ENCODE data around the gene RASAL2. TPM values are rescaled to one million over a fixed set of nuclear protein-coding genes. Genes with fewer than 3 reads are reported as not detected.
"Not testable (repeated sequence)": the region's sequence is repeated elsewhere in the genome, so short reads cannot be mapped to it uniquely, and the experiment has no call there.

The RASAL2 gene
- total and polyA plus RNA-seq, 5 donors: 6.9 to 34.3 (median 28.4) TPM

DNA sequence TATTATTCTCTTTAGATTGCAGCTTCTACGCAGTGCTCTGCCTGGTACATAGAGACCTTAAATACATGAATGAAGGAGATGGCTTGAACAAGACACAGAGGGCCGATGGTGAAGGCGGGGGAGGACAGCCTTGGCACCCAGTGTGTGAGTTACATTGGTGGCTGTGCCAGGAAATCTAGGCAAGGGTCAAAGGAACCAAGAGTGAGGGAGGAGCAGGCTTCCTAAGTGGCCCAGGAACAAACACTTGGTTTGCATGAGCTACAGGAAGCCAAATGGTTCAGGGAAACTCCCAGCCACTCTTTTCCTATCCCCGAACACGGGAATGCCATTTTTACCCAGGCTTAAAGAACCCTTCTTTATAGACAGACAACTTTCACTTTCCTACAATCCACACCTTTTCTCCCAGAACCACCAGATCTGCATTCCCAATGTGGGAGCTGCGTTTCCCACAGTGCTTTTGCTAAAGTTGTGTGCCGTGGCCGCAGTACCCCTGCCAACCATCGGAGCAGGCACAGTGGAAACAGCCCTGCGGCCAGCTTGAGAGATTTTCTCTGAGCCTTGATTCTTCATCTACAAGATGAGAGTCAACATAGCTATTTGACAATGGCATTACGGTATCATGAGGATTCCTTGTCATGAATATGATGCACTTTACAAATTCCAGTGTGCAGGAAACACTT is 406.3 kb downstream of the RASAL2 start:
- no peak overlapping the region for H3K4me3 ChIP-seq (ENCODE audit: low read length)
- ATAC-seq: no peak
- no peak overlapping the region for H3K27ac ChIP-seq (ENCODE audit: low read length)
- no peak for DNase-seq
- no peaks in the 10 kb centered on the region for H3K4me1 ChIP-seq (ENCODE audit: control insufficient read depth, insufficient read depth, low read length)
- intact Hi-C loops (cut with DNase I): loop anchor here in 2 of 4 donors (5.0 to 10.0 kb wide), 2 partner anchors 185 to 188 kb away; no protein-coding TSS in a partner anchor
- WGBS: 84% methylated on average over 11 of the region's 11 CpGs
- H3K27me3 ChIP-seq (ENCODE audit: control insufficient read depth, insufficient read depth): no peaks in the 10 kb centered on the region
- no peaks in the 10 kb centered on the region for H3K9me3 ChIP-seq (ENCODE audit: control insufficient read depth, low read length)

DNA sequence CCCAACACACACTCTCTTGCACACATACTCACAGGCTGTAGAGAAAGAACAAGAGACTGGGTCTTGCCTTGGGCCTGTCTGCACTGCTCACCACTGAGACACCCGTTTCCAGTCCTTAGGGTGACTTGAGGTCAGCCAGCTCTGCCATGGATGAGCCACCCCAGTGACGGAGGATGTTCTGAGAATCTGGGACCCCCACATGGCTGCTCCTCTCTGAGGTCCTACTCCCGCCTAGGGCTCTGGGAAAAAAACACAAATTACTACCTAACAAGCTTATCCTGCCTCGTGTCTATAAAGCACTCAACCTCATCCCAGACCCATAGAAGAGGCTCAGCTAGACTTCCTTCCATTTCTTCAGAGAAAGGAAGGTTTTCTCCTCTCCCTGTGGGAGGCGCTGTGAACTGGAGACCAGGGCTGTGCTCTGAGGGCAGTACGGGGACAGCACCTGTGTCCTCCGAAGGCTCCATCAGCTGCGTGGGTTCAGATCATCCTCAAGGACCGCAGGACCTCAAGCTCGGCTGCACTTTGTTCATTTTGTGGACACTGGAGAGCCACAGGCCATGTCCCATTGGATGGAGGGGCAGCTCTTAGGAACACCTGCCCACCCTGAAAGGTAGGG is 407.1 kb downstream of the RASAL2 start:
- Histone ChIP-seq H3K9me3 (ENCODE audit: control insufficient read depth, low read length) (no peaks in the 10 kb centered on the region), H3K4me1 (ENCODE audit: control insufficient read depth, insufficient read depth, low read length) (no peaks in the 10 kb centered on the region), H3K27me3 (ENCODE audit: control insufficient read depth, insufficient read depth) (no peaks in the 10 kb centered on the region), H3K27ac (ENCODE audit: low read length) (no peak overlapping the region), H3K4me3 (ENCODE audit: low read length) (no peak overlapping the region)
- ATAC-seq (peak in 1 of 2 donors; percentile 8), DNase-seq (no peak)
- intact Hi-C loops (cut with DNase I): loop anchor here in 2 of 4 donors (5.0 to 10.0 kb wide), 2 partner anchors 186 to 189 kb away; no protein-coding TSS in a partner anchor
- 90% methylated on average over 10 of the region's 10 CpGs for WGBS

DNA sequence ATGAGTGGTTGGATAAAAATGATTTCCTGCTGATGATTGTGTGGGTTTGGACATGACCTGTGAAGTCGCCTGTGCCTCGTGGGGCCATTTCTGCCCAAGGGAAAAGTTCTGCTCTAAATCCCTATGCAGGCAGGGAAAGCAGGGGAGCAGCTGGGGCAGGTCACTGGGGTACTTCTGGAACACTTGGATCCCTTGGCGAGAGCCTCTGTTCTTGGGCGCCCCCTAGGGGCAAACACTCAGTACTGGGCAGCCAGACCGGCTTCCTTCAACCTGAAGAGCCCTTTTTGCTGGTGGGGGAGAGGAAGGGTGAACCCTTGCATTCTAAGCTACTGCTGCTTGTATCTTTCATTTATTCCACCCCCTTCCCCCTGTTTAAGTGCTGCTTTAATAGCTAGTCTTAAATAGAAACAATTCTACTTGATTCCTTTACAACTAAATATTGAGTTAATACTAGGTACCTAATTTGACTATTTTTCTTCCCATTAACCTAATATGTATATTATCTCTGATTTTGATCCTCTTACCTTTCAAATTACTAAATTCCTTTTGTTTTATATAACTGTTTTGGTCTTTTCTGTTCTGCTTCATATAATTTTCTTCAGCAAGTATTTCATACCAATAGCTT is 407.9 kb downstream of the RASAL2 start:
- peak; percentile 71 to 86 (median 85) for DNase-seq
- WGBS: 33% methylated on average over 5 of the region's 5 CpGs
- no peak overlapping the region for H3K4me3 ChIP-seq (ENCODE audit: low read length)
- intact Hi-C loops (cut with DNase I): loop anchor here in 2 of 4 donors (5.0 to 10.0 kb wide), 2 partner anchors 187 to 190 kb away; no protein-coding TSS in a partner anchor
- H3K27ac ChIP-seq (ENCODE audit: low read length): no peak overlapping the region
- no peaks in the 10 kb centered on the region for H3K9me3 ChIP-seq (ENCODE audit: control insufficient read depth, low read length)
- H3K4me1 ChIP-seq (ENCODE audit: control insufficient read depth, insufficient read depth, low read length): no peaks in the 10 kb centered on the region
- H3K27me3 ChIP-seq (ENCODE audit: control insufficient read depth, insufficient read depth): no peaks in the 10 kb centered on the region
- ATAC-seq: peak; percentile 56 to 79

DNA sequence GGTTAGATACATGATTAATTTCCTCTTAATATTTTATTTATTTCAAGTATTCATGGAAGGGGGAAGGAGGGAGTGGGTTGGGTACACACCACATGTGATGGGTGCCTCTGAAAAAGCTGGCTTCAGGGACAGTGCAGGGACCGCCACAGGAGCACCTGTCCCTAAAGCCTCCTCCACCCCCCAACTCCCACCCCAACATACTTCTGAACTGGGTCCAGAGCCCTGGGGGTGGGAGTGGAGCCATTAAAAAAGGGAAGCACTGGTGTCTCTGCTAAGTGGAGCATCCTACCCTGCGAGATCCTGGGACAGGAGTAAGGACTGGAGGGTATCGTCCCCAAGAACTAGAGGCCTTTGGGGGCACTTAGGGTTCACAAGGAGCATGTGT is 408.4 kb downstream of the RASAL2 start:
- WGBS: 90% methylated on average over 3 of the region's 3 CpGs
- no peaks in the 10 kb centered on the region for H3K27me3 ChIP-seq (ENCODE audit: control insufficient read depth, insufficient read depth)
- no peak for ATAC-seq
- DNase-seq: no peak
- H3K4me1 ChIP-seq (ENCODE audit: control insufficient read depth, insufficient read depth, low read length): no peaks in the 10 kb centered on the region
- intact Hi-C loops (cut with DNase I): loop anchor here in 2 of 4 donors (5.0 to 10.0 kb wide), 2 partner anchors 188 to 190 kb away; no protein-coding TSS in a partner anchor
- H3K9me3 ChIP-seq (ENCODE audit: control insufficient read depth, low read length): no peaks in the 10 kb centered on the region
- no peak overlapping the region for H3K4me3 ChIP-seq (ENCODE audit: low read length)
- H3K27ac ChIP-seq (ENCODE audit: low read length): no peak overlapping the region

DNA sequence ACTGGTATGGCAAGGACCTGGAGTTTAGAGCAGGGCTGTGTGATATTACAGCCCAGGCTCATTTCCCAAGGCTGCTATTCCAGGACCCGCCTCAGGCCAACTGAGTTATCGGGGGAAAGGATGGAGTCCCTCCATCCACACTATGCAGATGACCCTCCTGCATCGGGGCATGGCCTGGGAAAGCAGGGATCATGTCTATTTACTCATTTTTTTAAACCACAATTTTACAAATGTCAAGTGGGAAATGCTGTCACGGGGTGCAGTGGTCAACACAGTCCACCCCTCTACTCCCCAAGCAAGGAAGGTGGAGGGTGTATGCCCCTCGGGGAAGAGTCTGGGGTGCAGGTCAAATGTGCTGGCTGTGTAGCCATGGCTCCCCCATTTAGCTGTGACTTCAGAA is 409.0 kb downstream of the RASAL2 start:
- H3K4me1 ChIP-seq (ENCODE audit: control insufficient read depth, insufficient read depth, low read length): no peaks in the 10 kb centered on the region
- intact Hi-C loops (cut with DNase I): loop anchor here in 2 of 4 donors (5.0 to 10.0 kb wide), 2 partner anchors 188 to 191 kb away; no protein-coding TSS in a partner anchor
- WGBS: 88% methylated on average over 5 of the region's 5 CpGs
- H3K4me3 ChIP-seq (ENCODE audit: low read length): no peak overlapping the region
- H3K9me3 ChIP-seq (ENCODE audit: control insufficient read depth, low read length): no peaks in the 10 kb centered on the region
- H3K27me3 ChIP-seq (ENCODE audit: control insufficient read depth, insufficient read depth): no peaks in the 10 kb centered on the region
- no peak overlapping the region for H3K27ac ChIP-seq (ENCODE audit: low read length)
- ATAC-seq: no peak
- no peak for DNase-seq

DNA sequence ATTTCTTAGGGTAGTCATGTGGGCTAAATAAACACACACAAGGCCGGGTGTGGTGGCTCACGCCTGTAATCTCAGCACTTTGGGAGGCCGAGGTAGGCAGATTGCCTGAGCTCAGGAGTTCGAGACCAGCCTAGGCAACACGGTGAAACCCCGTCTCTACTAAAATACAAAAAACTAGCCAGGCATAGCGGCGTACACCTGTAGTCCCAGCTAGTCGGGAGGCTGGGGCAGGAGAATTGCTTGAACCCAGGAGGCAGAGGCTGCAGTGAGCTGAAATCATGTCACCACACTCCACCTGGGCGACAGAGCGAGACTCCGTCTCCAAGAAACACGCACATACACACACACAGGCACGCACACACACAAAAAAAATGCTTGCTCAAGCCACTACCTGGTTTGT is 409.4 kb downstream of the RASAL2 start:
- not testable (repeated sequence) for H3K27ac ChIP-seq (ENCODE audit: low read length); H3K27me3 ChIP-seq (ENCODE audit: control insufficient read depth, insufficient read depth); H3K4me1 ChIP-seq (ENCODE audit: control insufficient read depth, insufficient read depth, low read length); DNase-seq; ATAC-seq; H3K9me3 ChIP-seq (ENCODE audit: control insufficient read depth, low read length); H3K4me3 ChIP-seq (ENCODE audit: low read length)
- WGBS: 95% methylated on average over 14 of the region's 14 CpGs
- intact Hi-C loops (cut with DNase I): loop anchor here in 2 of 4 donors (5.0 to 10.0 kb wide), 2 partner anchors 189 to 191 kb away; no protein-coding TSS in a partner anchor

DNA sequence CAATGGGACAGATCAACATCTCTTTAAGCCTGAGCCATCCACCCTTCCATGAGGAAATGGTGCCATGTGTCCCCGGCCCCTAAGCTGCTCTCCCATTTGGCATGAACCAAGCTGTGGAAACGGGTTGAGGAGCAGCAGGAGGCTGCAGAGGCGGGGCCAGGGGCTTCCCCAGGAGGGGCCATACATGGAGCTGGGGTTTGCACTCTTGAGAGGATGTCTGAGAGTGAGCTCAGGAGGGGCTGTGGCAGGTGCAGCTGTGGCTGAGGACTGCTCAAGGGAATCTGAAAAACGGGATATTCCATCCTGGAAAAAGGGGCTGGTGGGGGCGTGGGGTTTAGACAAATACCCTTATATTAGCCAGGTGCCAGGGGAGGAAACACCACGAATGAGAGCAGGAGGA is 409.9 kb downstream of the RASAL2 start:
- no peaks in the 10 kb centered on the region for H3K9me3 ChIP-seq (ENCODE audit: control insufficient read depth, low read length)
- H3K27me3 ChIP-seq (ENCODE audit: control insufficient read depth, insufficient read depth): no peaks in the 10 kb centered on the region
- DNase-seq (no peak), ATAC-seq (no peak)
- intact Hi-C loops (cut with DNase I): loop anchor here in 2 of 4 donors (5.0 to 10.0 kb wide), 2 partner anchors 189 to 192 kb away; no protein-coding TSS in a partner anchor
- WGBS: 70% methylated on average over 6 of the region's 6 CpGs
- no peak overlapping the region for H3K27ac ChIP-seq (ENCODE audit: low read length)
- no peaks in the 10 kb centered on the region for H3K4me1 ChIP-seq (ENCODE audit: control insufficient read depth, insufficient read depth, low read length)
- no peak overlapping the region for H3K4me3 ChIP-seq (ENCODE audit: low read length)

DNA sequence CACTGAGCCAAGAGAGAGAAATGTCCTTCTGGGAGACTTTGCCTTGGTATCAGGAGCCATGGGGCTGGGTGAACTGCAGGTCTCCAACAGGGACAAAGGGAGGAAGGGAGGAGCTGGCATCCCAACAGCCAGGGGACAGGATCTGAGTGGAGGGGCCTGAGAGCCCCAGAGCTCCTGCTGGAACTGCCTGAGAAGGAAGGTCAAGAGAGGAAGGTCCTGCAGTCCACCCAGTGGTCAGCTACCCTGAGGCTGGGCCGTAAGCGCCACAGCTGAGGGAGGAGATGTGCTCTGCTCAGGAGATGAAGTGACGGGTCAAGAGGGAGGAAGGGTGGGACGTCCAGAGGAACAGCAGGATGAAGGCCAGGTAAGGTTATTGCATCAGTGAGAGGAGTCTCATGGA is 410.4 kb downstream of the RASAL2 start:
- no peaks in the 10 kb centered on the region for H3K4me1 ChIP-seq (ENCODE audit: control insufficient read depth, insufficient read depth, low read length)
- H3K27ac ChIP-seq (ENCODE audit: low read length): no peak overlapping the region
- H3K9me3 ChIP-seq (ENCODE audit: control insufficient read depth, low read length): no peaks in the 10 kb centered on the region
- no peak overlapping the region for H3K4me3 ChIP-seq (ENCODE audit: low read length)
- ATAC-seq: no peak
- H3K27me3 ChIP-seq (ENCODE audit: control insufficient read depth, insufficient read depth): no peaks in the 10 kb centered on the region
- intact Hi-C loops (cut with DNase I): loop anchor here in 2 of 4 donors (5.0 to 10.0 kb wide), 2 partner anchors 189 to 192 kb away; no protein-coding TSS in a partner anchor
- WGBS: 70% methylated on average over 4 of the region's 4 CpGs
- DNase-seq: no peak

DNA sequence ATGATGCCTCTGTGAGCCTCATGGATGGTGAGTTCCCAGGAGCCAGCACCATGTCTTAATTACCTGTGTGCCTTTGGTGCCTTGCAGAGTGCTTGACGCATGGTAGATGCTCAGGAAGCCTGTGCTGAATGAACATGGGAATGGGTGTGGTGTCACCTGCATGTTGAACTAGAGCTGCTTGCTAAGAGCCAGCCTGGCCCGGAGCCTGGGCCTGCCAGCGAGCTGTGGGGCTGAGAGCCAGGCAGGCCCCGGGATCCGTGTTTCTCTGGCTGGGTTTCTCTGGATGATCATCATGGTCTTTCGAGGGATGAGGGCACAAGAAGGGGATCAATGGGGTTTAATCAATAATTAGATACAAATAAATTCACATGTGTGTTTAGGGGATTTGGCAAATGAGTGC is 412.3 kb downstream of the RASAL2 start:
- H3K4me1 ChIP-seq (ENCODE audit: control insufficient read depth, insufficient read depth, low read length): no peaks in the 10 kb centered on the region
- ATAC-seq (no peak), DNase-seq (peak in 1 of 3 donors; percentile 69)
- 67% methylated on average over 6 of the region's 6 CpGs for WGBS
- no peak overlapping the region for H3K27ac ChIP-seq (ENCODE audit: low read length)
- no peak overlapping the region for H3K4me3 ChIP-seq (ENCODE audit: low read length)
- intact Hi-C loops (cut with DNase I): loop anchor here in 1 of 4 donors (10.0 kb wide), 1 partner anchor 191 kb away; no protein-coding TSS in a partner anchor
- H3K9me3 ChIP-seq (ENCODE audit: control insufficient read depth, low read length): no peaks in the 10 kb centered on the region
- no peaks in the 10 kb centered on the region for H3K27me3 ChIP-seq (ENCODE audit: control insufficient read depth, insufficient read depth)

DNA sequence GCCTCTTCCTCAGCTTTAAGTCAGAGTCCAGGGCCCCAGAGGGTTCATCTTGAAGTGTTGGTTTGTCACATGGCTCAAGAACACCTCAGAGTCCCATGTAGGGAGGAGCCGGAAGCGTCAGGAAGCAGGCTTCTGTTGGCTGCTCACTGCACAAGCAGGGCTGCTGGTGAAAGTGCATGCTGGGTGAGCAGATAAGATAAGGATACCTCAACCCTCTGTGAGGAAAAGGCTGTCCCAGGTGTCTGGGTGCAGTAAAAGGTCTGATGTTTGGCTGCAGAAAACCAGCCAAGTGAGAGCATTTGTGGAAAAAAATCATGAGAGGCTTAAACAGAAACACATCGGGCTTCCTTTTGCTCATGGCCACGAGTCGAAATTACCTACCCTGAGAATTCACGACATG is 412.8 kb downstream of the RASAL2 start:
- WGBS: 69% methylated on average over 6 of the region's 6 CpGs
- DNase-seq (no peak), ATAC-seq (no peak)
- Histone ChIP-seq H3K4me1 (ENCODE audit: control insufficient read depth, insufficient read depth, low read length) (peaks cover 2% of the 10 kb centered on the region), H3K4me3 (ENCODE audit: low read length) (no peak overlapping the region), H3K27ac (ENCODE audit: low read length) (no peak overlapping the region), H3K9me3 (ENCODE audit: control insufficient read depth, low read length) (no peaks in the 10 kb centered on the region), H3K27me3 (ENCODE audit: control insufficient read depth, insufficient read depth) (no peaks in the 10 kb centered on the region)
- intact Hi-C loops (cut with DNase I): loop anchor here in 1 of 4 donors (10.0 kb wide), 1 partner anchor 192 kb away; no protein-coding TSS in a partner anchor

All from right cardiac atrium (tissue), 5 donors.